ENCODE data around the gene SLC33A1.

GRCh38 chr3:155853214-155854140, 750 bp downstream of the SLC33A1 start:
- TF ChIP-seq CTCF (IDR thresholded peaks at IDR 0.05; ENCODE audit: borderline replicate concordance, extremely low read depth, low read length, poor library complexity, severe bottlenecking): no peak
- TF ChIP-seq EZH2 (IDR thresholded peaks at IDR 0.05; ENCODE audit: borderline replicate concordance, low read depth, low read length, severe bottlenecking): no peak

Measured in DND-41 (cell line).